22Rv1 (cell line): Measurements from ENCODE around the gene DYRK1B.

Experiments
- H3K27ac ChIP-seq: fragments of 450-650 bp; 2 replicates; pipeline ENCODE4 v1.5.1; 2017
- CTCF ChIP-seq: fragments of 450-650 bp; IDR thresholded peaks from 2 replicates; pipeline ENCODE4 v1.5.1; 2017; ENCODE audit warnings: mild to moderate bottlenecking
- ZFX ChIP-seq: fragments of 450-650 bp; IDR thresholded peaks from 2 replicates; pipeline ENCODE4 v1.6.1; 2017; ENCODE audit warnings: antibody characterized with exemption, borderline replicate concordance

DYRK1B gene

GRCh38 chr19:39865953-39866352 is 32.0 kb upstream of the DYRK1B start:
- H3K27ac ChIP-seq = no peak overlapping the region
- TF ChIP-seq CTCF = no peak
- no peak for TF ChIP-seq ZFX

- no peak overlapping the region for H3K27ac ChIP-seq
These were observed 31.2 kb upstream of the DYRK1B start for GRCh38 chr19:39865186-39865585.

GRCh38 chr19:39864118-39864517 is 30.2 kb upstream of the DYRK1B start:
- TF ChIP-seq CTCF = no peak
- TF ChIP-seq ZFX = no peak
- H3K27ac ChIP-seq = no peak overlapping the region

More at GRCh38 chr19:39865186-39865585, 31.2 kb upstream of the DYRK1B start:
- no peak for TF ChIP-seq ZFX
- TF ChIP-seq CTCF = no peak

- TF ChIP-seq ZFX (no peak), CTCF (0 out of 2 replicates have a peak, but pooled peaks have one; percentile 6)
- peak overlapping the region; percentile 89 for H3K27ac ChIP-seq
These were observed 24.6 kb upstream of the DYRK1B start for GRCh38 chr19:39858541-39858940.

GRCh38 chr19:39852882-39853281 is 18.9 kb upstream of the DYRK1B start:
- H3K27ac ChIP-seq = no peak overlapping the region

GRCh38 chr19:39850892-39851291 is 16.9 kb upstream of the DYRK1B start:
- TF ChIP-seq ZFX (no peak), CTCF (no peak)
- no peak overlapping the region for H3K27ac ChIP-seq

More at GRCh38 chr19:39852882-39853281, 18.9 kb upstream of the DYRK1B start:
- TF ChIP-seq CTCF (no peak), ZFX (no peak)

- TF ChIP-seq ZFX (no peak), CTCF (no peak)
- H3K27ac ChIP-seq = no peak overlapping the region
These were observed 14.4 kb upstream of the DYRK1B start for GRCh38 chr19:39848392-39848791.
